Esophagus squamous epithelium (tissue), 4 donors: ENCODE data around the gene EVX2.

Experiments used
- POLR2A ChIP-seq, 4 donors: fragments of 450-650 bp; IDR thresholded peaks; one replicate each; pipeline ENCODE4 v1.6.1; 2017; ENCODE audit warnings: antibody characterized with exemption in 4 of 4, mild to moderate bottlenecking in 4 of 4, moderate library complexity in 3 of 4
- TF ChIP-seq, protein P1 (sequence below), 6 experiments: fragments of 450-650 bp in 4 of 6; fragments of 200-600 bp in 2 of 6; sonication (generic) in 2 of 6; IDR thresholded peaks; one replicate each; pipeline ENCODE4 v1.5.1; 2016 to 2019; ENCODE audit warnings: antibody characterized with exemption in 6 of 6, mild to moderate bottlenecking in 4 of 6, moderate library complexity in 4 of 6

DNA sequence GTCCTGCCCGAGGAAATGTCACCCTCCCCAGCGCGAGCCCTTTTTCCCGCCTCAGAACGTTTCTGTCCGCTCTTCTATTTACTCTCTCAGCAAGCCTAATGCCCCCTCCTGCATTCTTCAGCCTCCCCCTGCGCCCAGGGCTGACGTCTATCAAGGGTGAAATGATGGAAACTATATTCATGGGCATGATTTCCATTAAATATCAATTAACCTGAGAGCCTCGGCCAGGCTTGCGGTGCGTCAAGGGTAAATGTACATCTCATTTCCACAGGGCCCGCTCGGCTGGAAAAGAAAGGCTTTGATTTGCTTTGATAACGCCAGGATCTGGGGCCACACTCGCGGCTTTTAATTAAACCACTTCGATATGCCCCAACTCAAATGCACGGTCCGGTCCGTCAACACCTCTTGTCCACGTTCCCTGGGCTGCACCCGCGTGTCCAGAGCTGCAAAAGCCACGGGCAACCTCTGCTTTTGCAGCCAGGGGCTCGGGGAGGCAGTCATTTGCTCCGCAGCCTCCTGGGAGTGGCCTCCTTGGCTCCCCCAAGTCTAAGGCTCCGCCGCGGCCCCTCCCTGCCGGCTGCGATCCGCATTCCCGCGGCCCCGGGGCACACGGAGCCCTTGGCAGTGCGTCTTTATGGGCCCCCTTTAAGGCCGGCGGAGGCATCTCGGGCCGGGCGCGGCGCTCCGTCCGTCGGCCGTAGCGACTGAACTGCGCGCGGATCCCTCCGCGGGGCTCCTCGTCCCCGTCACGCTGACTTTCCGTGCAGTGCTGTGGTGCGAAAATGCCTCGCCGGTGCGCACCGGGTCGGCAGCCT is 45.4 kb upstream of the EVX2 start, which contains the start of gene HOXD8:
- TF ChIP-seq, protein P1, sequence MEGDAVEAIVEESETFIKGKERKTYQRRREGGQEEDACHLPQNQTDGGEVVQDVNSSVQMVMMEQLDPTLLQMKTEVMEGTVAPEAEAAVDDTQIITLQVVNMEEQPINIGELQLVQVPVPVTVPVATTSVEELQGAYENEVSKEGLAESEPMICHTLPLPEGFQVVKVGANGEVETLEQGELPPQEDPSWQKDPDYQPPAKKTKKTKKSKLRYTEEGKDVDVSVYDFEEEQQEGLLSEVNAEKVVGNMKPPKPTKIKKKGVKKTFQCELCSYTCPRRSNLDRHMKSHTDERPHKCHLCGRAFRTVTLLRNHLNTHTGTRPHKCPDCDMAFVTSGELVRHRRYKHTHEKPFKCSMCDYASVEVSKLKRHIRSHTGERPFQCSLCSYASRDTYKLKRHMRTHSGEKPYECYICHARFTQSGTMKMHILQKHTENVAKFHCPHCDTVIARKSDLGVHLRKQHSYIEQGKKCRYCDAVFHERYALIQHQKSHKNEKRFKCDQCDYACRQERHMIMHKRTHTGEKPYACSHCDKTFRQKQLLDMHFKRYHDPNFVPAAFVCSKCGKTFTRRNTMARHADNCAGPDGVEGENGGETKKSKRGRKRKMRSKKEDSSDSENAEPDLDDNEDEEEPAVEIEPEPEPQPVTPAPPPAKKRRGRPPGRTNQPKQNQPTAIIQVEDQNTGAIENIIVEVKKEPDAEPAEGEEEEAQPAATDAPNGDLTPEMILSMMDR (IDR thresholded peaks at IDR 0.05): no peak
- TF ChIP-seq POLR2A (IDR thresholded peaks at IDR 0.05): peak in 2 of 4 donors; percentile 36 to 42
